IMR-90 (cell line): ENCODE results near the gene WNT7B. TPM values are rescaled to one million over a fixed set of nuclear protein-coding genes. Genes with fewer than 3 reads are reported as not detected.

Experiments used
- ATAC-seq: fragments of 200-7000 bp; cut with Tn5 transposase; 2 replicates; pipeline ENCODE4 v1.9.1; 2020; ENCODE audit warnings: low read depth, mild to moderate bottlenecking, moderate library complexity
- BruUV-seq: library from RNA; stranded (reverse); fragments of 400-500 nt; replicated peaks from 2 replicates; lab custom pipeline; 2021; lab: Mats Ljungman, UMichigan
- CTCF ChIA-PET: fragments of 300-600 bp; formaldehyde crosslinking; extraction: SDS; loops from one replicate; lab custom pipeline; 2021; ENCODE audit warnings: antibody characterized with exemption; lab: Yijun Ruan, JAX
- POLR2A ChIA-PET: fragments of 300-600 bp; sonication (Branson Sonifier 250); formaldehyde crosslinking; loops from one replicate; lab custom pipeline; 2022; ENCODE audit warnings: antibody characterized with exemption; ENCODE audit not compliant: unreplicated experiment; lab: Charles Lee
- DNase-seq: peaks from one replicate; pipeline ENCODE4 v3.0.0; 2013
- H2AFZ ChIP-seq: replicated peaks from 2 replicates; pipeline ENCODE3; 2013; ENCODE audit warnings: low read length, mild to moderate bottlenecking; ENCODE audit not compliant: poor library complexity
- H2AK5ac ChIP-seq: 2 replicates; pipeline ENCODE4 v1.6.1; 2013; ENCODE audit warnings: low read depth, low read length, inconsistent platforms
- H2AK9ac ChIP-seq: replicated peaks from 2 replicates; pipeline ENCODE3; 2013; ENCODE audit warnings: mild to moderate bottlenecking, low read depth, low read length, moderate library complexity; ENCODE audit not compliant: poor library complexity
- H2BK120ac ChIP-seq: 2 replicates; pipeline ENCODE4 v1.6.1; 2013; ENCODE audit warnings: low read depth, low read length, inconsistent platforms
- H2BK15ac ChIP-seq: 3 replicates; pipeline ENCODE4 v1.6.1; 2013; ENCODE audit warnings: low read depth, low read length, inconsistent platforms
- H2BK20ac ChIP-seq: 2 replicates; pipeline ENCODE4 v1.6.1; 2013; ENCODE audit warnings: low read depth, mild to moderate bottlenecking, inconsistent platforms, low read length, moderate library complexity
- H2BK5ac ChIP-seq: 2 replicates; pipeline ENCODE4 v1.6.1; 2013; ENCODE audit warnings: mild to moderate bottlenecking, low read depth, low read length, inconsistent platforms; ENCODE audit not compliant: poor library complexity, severe bottlenecking
- H3K14ac ChIP-seq: replicated peaks from 2 replicates; pipeline ENCODE4 v1.6.1; 2013; ENCODE audit warnings: low read depth, low read length, inconsistent platforms
- H3K18ac ChIP-seq: 2 replicates; pipeline ENCODE4 v1.6.1; 2013; ENCODE audit warnings: low read depth, low read length, control low read depth
- H3K23ac ChIP-seq: 2 replicates; pipeline ENCODE4 v1.6.1; 2013; ENCODE audit warnings: low read depth, low read length, inconsistent platforms
- H3K27ac ChIP-seq: 2 replicates; pipeline ENCODE4 v1.5.1; 2013; ENCODE audit warnings: mild to moderate bottlenecking, control low read depth, low read length; ENCODE audit not compliant: insufficient read depth
- H3K27me3 ChIP-seq: 2 replicates; pipeline ENCODE4 v1.6.1; 2013; ENCODE audit warnings: low read length; ENCODE audit not compliant: control insufficient read depth, insufficient read depth
- H3K36me3 ChIP-seq: 2 replicates; pipeline ENCODE4 v1.6.1; 2013; ENCODE audit warnings: low read length, mixed read lengths; ENCODE audit not compliant: control insufficient read depth, insufficient read depth
- H3K4ac ChIP-seq: 2 replicates; pipeline ENCODE4 v1.6.1; 2013; ENCODE audit warnings: low read depth, low read length, inconsistent platforms
- H3K4me1 ChIP-seq: 2 replicates; pipeline ENCODE4 v1.6.1; 2013; ENCODE audit warnings: low read length, mixed read lengths; ENCODE audit not compliant: control insufficient read depth, insufficient read depth
- H3K4me2 ChIP-seq: 2 replicates; pipeline ENCODE4 v1.6.1; 2013; ENCODE audit warnings: low read depth, mild to moderate bottlenecking, control low read depth, low read length, moderate library complexity
- H3K4me3 ChIP-seq: 2 replicates; pipeline ENCODE4 v1.5.1; 2013; ENCODE audit warnings: low read depth, mild to moderate bottlenecking, control low read depth, low read length, moderate library complexity; ENCODE audit not compliant: insufficient read depth
- H3K56ac ChIP-seq: 2 replicates; pipeline ENCODE4 v1.6.1; 2013; ENCODE audit warnings: low read length, inconsistent platforms; ENCODE audit not compliant: insufficient read depth; ENCODE audit errors: extremely low read depth
- H3K79me1 ChIP-seq, 2 experiments: 2 replicates each; pipeline ENCODE4 v1.6.1; 2013; ENCODE audit warnings: low read length in 2 of 2, inconsistent platforms in 1 of 2, low read depth in 1 of 2
- H3K9ac ChIP-seq: 2 replicates; pipeline ENCODE4 v1.6.1; 2013; ENCODE audit warnings: low read depth, low read length, control low read depth
- H3K9me1 ChIP-seq: 2 replicates; pipeline ENCODE4 v1.6.1; 2013; ENCODE audit warnings: low read length, inconsistent platforms; ENCODE audit not compliant: insufficient read depth
- H3K9me3 ChIP-seq: 2 replicates; pipeline ENCODE4 v1.6.1; 2013; ENCODE audit warnings: low read length; ENCODE audit not compliant: control insufficient read depth, insufficient read depth
- H4K20me1 ChIP-seq: 2 replicates; pipeline ENCODE4 v1.6.1; 2013; ENCODE audit warnings: low read length, inconsistent platforms; ENCODE audit not compliant: insufficient read depth
- H4K5ac ChIP-seq: 2 replicates; pipeline ENCODE4 v1.6.1; 2013; ENCODE audit warnings: mild to moderate bottlenecking, low read depth, low read length, control low read depth
- H4K8ac ChIP-seq, 2 experiments: 2 replicates each; pipeline ENCODE4 v1.6.1; 2013; ENCODE audit warnings: low read depth in 2 of 2, low read length in 2 of 2, control low read depth in 1 of 2, inconsistent platforms in 1 of 2
- H4K91ac ChIP-seq: 2 replicates; pipeline ENCODE4 v1.6.1; 2013; ENCODE audit warnings: low read depth, low read length, inconsistent platforms; ENCODE audit not compliant: insufficient read depth
- BHLHE40 ChIP-seq: fragments of 150-350 bp; IDR thresholded peaks from 2 replicates; pipeline ENCODE4 v1.6.1; 2016; ENCODE audit warnings: mild to moderate bottlenecking, low read depth, low read length
- CEBPB ChIP-seq: IDR thresholded peaks from 2 replicates; pipeline ENCODE4 v1.6.1; 2012; ENCODE audit warnings: low read depth, low read length, improper control_type of control experiment
- CHD1 ChIP-seq: IDR thresholded peaks from 2 replicates; pipeline ENCODE4 v1.6.1; 2012; ENCODE audit warnings: low read depth, low read length, improper control_type of control experiment
- CTCF ChIP-seq: conservative IDR thresholded peaks from 2 replicates; pipeline ENCODE4 v1.5.1; 2012; ENCODE audit warnings: mild to moderate bottlenecking, low read depth, low read length, improper control_type of control experiment
- ELK1 ChIP-seq: fragments of 150-350 bp; IDR thresholded peaks from 2 replicates; pipeline ENCODE4 v1.6.1; 2016; ENCODE audit warnings: low read depth, mild to moderate bottlenecking, low read length, moderate library complexity, borderline replicate concordance
- FOS ChIP-seq: fragments of 150-350 bp; IDR thresholded peaks from 2 replicates; pipeline ENCODE4 v1.6.1; 2016; ENCODE audit warnings: low read depth, low read length
- MAFK ChIP-seq: IDR thresholded peaks from 2 replicates; pipeline ENCODE4 v1.6.1; 2012; ENCODE audit warnings: low read depth, low read length, improper control_type of control experiment
- MAZ ChIP-seq: IDR thresholded peaks from 2 replicates; pipeline ENCODE4 v1.6.1; 2012; ENCODE audit warnings: low read depth, mild to moderate bottlenecking, low read length, improper control_type of control experiment, moderate library complexity, borderline replicate concordance
- MXI1 ChIP-seq: IDR thresholded peaks from 2 replicates; pipeline ENCODE4 v1.6.1; 2012; ENCODE audit warnings: low read depth, mild to moderate bottlenecking, low read length, moderate library complexity, borderline replicate concordance
- NFE2L2 ChIP-seq: fragments of 150-350 bp; IDR thresholded peaks from 2 replicates; pipeline ENCODE4 v1.6.1; 2016; ENCODE audit warnings: low read depth, mild to moderate bottlenecking, low read length
- POLR2A ChIP-seq: IDR thresholded peaks from 2 replicates; pipeline ENCODE4 v1.6.1; 2012; ENCODE audit warnings: mild to moderate bottlenecking, low read depth, low read length
- RAD21 ChIP-seq: IDR thresholded peaks from 2 replicates; pipeline ENCODE4 v1.6.1; 2012; ENCODE audit warnings: low read length, improper control_type of control experiment
- RCOR1 ChIP-seq: IDR thresholded peaks from 2 replicates; pipeline ENCODE4 v1.6.1; 2012; ENCODE audit warnings: mild to moderate bottlenecking, low read length, improper control_type of control experiment; ENCODE audit not compliant: insufficient replicate concordance
- RFX5 ChIP-seq: IDR thresholded peaks from 2 replicates; pipeline ENCODE4 v1.8.0; 2012; ENCODE audit warnings: low read depth, mild to moderate bottlenecking, low read length, moderate library complexity
- SMC3 ChIP-seq: fragments of 150-350 bp; IDR thresholded peaks from 2 replicates; pipeline ENCODE4 v1.6.1; 2016; ENCODE audit warnings: low read depth, mild to moderate bottlenecking, antibody characterized with exemption, low read length, moderate library complexity
- USF2 ChIP-seq: fragments of 150-350 bp; IDR thresholded peaks from 2 replicates; pipeline ENCODE4 v1.6.1; 2017; ENCODE audit warnings: mild to moderate bottlenecking, antibody characterized with exemption, low read length, low read depth
- WGBS, 2 experiments: methylation state at CpG; one replicate each; pipeline versions ENCODE4 v1.1.5 to v1.1.7; 2013; ENCODE audit warnings: missing lambda C conversion rate in 2 of 2; ENCODE audit not compliant: insufficient read length in 1 of 2; ENCODE audit errors: extremely low coverage in 2 of 2; 5-methylcytosine and 5-hydroxymethylcytosine counted together
- dilution Hi-C: fragments of 300-500 bp; cut with HindIII; formaldehyde crosslinking; loops from one replicate; pipeline ENCODE4 v1.14.3; 2018; ENCODE audit warnings: low sequenced_read_pairs; ENCODE audit not compliant: unreplicated experiment
- in situ Hi-C: fragments of 300-500 bp; cut with MboI; formaldehyde crosslinking; loops from 3 replicates; pipeline ENCODE4 v1.14.3; 2019; ENCODE audit warnings: low sequenced_read_pairs, inconsistent platforms, mixed read lengths
- intact Hi-C: fragments of 100-400 bp; cut with micrococcal nuclease; formaldehyde crosslinking; loops from 2 replicates; pipeline ENCODE4 v1.10.0; 2022
- polyA plus RNA-seq, 3 experiments: library from polyadenylated mRNA; depleted of rRNA; stranded (reverse); fragments of >200 nt; gene quantifications; 2 replicates each; pipeline ENCODE4 v1.2.3, GENCODE V29; 2012; ENCODE audit warnings: low replicate concordance in 1 of 3
- total RNA-seq: library from RNA; depleted of rRNA; stranded (reverse); fragments of >200 nt; gene quantifications from 2 replicates; pipeline ENCODE4 v1.2.3, GENCODE V29; 2012

The WNT7B gene
- total and polyA plus RNA-seq, 2 of the 4 experiments (the other 2 are of a cell fraction): under 0.01 to 0.15 TPM

GRCh38 chr22:45959719-45960476 is 17.1 kb downstream of the WNT7B start:
- Histone ChIP-seq H3K9me1 (no peaks in the 10 kb centered on the region), H3K4me2 (no peak overlapping the region), H2AK5ac (no peak overlapping the region), H3K27ac (no peak overlapping the region), H3K27me3 (peaks cover 29% of the 10 kb centered on the region; the same call in 1 of the 2 replicates), H4K5ac (no peak overlapping the region), H4K20me1 (no peaks in the 10 kb centered on the region), H3K18ac (no peak overlapping the region), H3K23ac (no peak overlapping the region), H2BK120ac (no peak overlapping the region), H3K4me3 (no peak overlapping the region), H4K91ac (no peak overlapping the region), H2AK9ac (no peak overlapping the region), H2AFZ (no peak overlapping the region), H3K14ac (no peak overlapping the region), H4K8ac (no peak overlapping the region), H3K36me3 (no peaks in the 10 kb centered on the region), H2BK5ac (no peak overlapping the region), H3K56ac (no peak overlapping the region), H3K9me3 (no peaks in the 10 kb centered on the region), H2BK15ac (no peak overlapping the region), H3K4me1 (no peaks in the 10 kb centered on the region), H3K4ac (no peak overlapping the region), H3K9ac (no peak overlapping the region), H3K79me1 (no peaks in the 10 kb centered on the region), H2BK20ac (no peak overlapping the region)
- WGBS, 2 experiments: 89% methylated on average over 5 of the region's 18 CpGs; no CpG with 5 or more reads in 1 of the 2 experiments
- dilution Hi-C loops: no loop called here
- ATAC-seq (no peak), DNase-seq (no peak)
- in situ Hi-C loops: no loop called here
- BruUV-seq: no TSS peak
- ChIA-PET POLR2A (no interaction called here), CTCF (no interaction called here)
- TF ChIP-seq RCOR1 (no peak), RFX5 (no peak), RAD21 (no peak), NFE2L2 (no peak), POLR2A (no peak), MAZ (no peak), BHLHE40 (no peak), FOS (no peak), USF2 (no peak), CHD1 (no peak), MAFK (no peak), CEBPB (no peak), ELK1 (no peak), MXI1 (no peak), CTCF (no peak), SMC3 (no peak)
- intact Hi-C loops: no loop called here
